ENCODE results near the gene TMEM117. TPM values are rescaled to one million over a fixed set of nuclear protein-coding genes. Genes with fewer than 3 reads are reported as not detected.

The TMEM117 gene
- total RNA-seq, 1 donor from 2014 or later = 35.3 TPM

GRCh38 chr12:43805149-43805859 is 30.6 kb upstream of the TMEM117 start:
- no peaks in the 10 kb centered on the region for H3K27me3 Mint-ChIP-seq (ENCODE audit: low read depth)
- TF ChIP-seq, protein P1, sequence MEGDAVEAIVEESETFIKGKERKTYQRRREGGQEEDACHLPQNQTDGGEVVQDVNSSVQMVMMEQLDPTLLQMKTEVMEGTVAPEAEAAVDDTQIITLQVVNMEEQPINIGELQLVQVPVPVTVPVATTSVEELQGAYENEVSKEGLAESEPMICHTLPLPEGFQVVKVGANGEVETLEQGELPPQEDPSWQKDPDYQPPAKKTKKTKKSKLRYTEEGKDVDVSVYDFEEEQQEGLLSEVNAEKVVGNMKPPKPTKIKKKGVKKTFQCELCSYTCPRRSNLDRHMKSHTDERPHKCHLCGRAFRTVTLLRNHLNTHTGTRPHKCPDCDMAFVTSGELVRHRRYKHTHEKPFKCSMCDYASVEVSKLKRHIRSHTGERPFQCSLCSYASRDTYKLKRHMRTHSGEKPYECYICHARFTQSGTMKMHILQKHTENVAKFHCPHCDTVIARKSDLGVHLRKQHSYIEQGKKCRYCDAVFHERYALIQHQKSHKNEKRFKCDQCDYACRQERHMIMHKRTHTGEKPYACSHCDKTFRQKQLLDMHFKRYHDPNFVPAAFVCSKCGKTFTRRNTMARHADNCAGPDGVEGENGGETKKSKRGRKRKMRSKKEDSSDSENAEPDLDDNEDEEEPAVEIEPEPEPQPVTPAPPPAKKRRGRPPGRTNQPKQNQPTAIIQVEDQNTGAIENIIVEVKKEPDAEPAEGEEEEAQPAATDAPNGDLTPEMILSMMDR (IDR thresholded peaks at IDR 0.05; ENCODE audit: unreplicated experiment) = no peak
- peaks cover 11% of the 10 kb centered on the region for H3K36me3 Mint-ChIP-seq
- peak overlapping the region; percentile 99 for H3K4me3 Mint-ChIP-seq
- H3K9me3 Mint-ChIP-seq = no peaks in the 10 kb centered on the region
- H3K4me1 Mint-ChIP-seq = peaks cover 26% of the 10 kb centered on the region
- no peak for DNase-seq (ENCODE audit: low spot score in 2 of 2, unreplicated experiment in 2 of 2)
- H3K27ac Mint-ChIP-seq = peak overlapping the region; percentile 95

DNA sequence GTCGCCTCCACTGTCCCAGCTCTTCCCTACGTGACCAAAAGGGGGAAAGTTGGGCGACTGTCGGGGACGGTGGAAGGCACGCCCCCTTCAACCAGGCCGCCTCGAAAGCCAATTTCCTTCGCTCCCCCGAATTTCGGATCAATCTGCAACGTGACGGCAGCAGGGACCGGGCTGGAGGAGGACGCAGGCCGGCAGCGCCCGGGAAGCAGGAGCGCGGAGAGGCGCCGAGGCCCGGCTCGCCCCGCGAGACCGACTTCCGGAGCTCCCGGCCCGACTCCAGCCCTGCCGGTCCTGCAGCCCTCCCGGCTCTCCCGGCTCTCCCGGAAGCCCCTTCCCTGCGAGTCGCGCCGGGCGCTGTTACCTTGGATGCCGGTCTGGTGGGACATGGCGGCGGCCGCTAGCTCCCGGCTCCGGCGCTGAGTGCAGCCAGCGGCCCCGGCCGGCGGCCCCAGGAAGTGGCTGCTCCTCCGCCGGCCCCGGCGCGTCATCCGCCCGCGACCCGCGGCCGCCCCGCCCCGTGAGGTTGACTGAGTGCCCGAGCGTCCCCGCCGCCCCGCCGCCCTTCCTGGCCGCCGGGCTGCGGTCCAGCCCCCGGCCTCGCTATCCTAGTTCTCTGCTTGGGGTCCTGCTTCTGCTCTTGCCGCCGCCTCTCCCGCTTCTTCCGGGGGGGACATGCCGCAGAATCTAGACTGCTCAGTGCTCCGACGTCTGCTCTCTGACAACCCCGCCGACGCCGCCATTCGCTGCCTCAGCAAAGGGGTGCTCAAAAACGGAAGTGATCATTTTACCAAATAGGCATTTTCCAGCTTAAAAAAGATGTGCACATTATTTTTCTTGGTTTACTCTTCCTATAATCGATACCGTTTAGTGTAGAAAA is 29.8 kb upstream of the TMEM117 start, which contains the start of gene TWF1:
Gene TWF1 (minus strand): TSS at position 458 of the 877 bp plus-strand sequence. CDS start 72 bp downstream, at position 386.
- H3K4me3 Mint-ChIP-seq = peak within 1 kb of the TSS; percentile 99

GRCh38 chr12:43806737-43807072 is 29.2 kb upstream of the TMEM117 start:
- H3K4me3 Mint-ChIP-seq = peak overlapping the region; percentile 99
- TF ChIP-seq, protein P1 (IDR thresholded peaks at IDR 0.05; ENCODE audit: unreplicated experiment) = no peak

More for the DNA sequence above, 29.8 kb upstream of the TMEM117 start, which contains the start of gene TWF1:
- Mint-ChIP-seq H3K27me3 (ENCODE audit: low read depth) (no peaks in the 10 kb centered on the region), H3K36me3 (peaks cover 9% of the 10 kb centered on the region), H3K27ac (peak within 1 kb of the TSS; percentile 100), H3K4me1 (peaks cover 26% of the 10 kb centered on the region), H3K9me3 (no peaks in the 10 kb centered on the region)
- peak; percentile 73 to 91 for DNase-seq (ENCODE audit: low spot score in 2 of 2, unreplicated experiment in 2 of 2)
- TF ChIP-seq, protein P1 (IDR thresholded peaks at IDR 0.05; ENCODE audit: unreplicated experiment) = no peak

GRCh38 chr12:43807386-43807785 is 28.5 kb upstream of the TMEM117 start:
- no peaks in the 10 kb centered on the region for H3K9me3 Mint-ChIP-seq
- no peaks in the 10 kb centered on the region for H3K27me3 Mint-ChIP-seq (ENCODE audit: low read depth)
- peaks cover 29% of the 10 kb centered on the region for H3K4me1 Mint-ChIP-seq
- H3K36me3 Mint-ChIP-seq = peaks cover 4% of the 10 kb centered on the region
- DNase-seq (ENCODE audit: low spot score in 2 of 2, unreplicated experiment in 2 of 2) = no peak
- TF ChIP-seq, protein P1 (IDR thresholded peaks at IDR 0.05; ENCODE audit: unreplicated experiment) = no peak
- peak overlapping the region; percentile 99 for H3K4me3 Mint-ChIP-seq
- H3K27ac Mint-ChIP-seq = peak overlapping the region; percentile 100

More at GRCh38 chr12:43806737-43807072, 29.2 kb upstream of the TMEM117 start:
- Mint-ChIP-seq H3K27me3 (ENCODE audit: low read depth) (no peaks in the 10 kb centered on the region), H3K4me1 (peaks cover 26% of the 10 kb centered on the region), H3K9me3 (no peaks in the 10 kb centered on the region), H3K36me3 (peaks cover 7% of the 10 kb centered on the region), H3K27ac (peak overlapping the region; percentile 100)
- DNase-seq (ENCODE audit: low spot score in 2 of 2, unreplicated experiment in 2 of 2) = no peak

- DNase-seq (ENCODE audit: low spot score in 2 of 2, unreplicated experiment in 2 of 2) = no peak
- H3K4me1 Mint-ChIP-seq = peaks cover 10% of the 10 kb centered on the region
- H3K9me3 Mint-ChIP-seq = no peaks in the 10 kb centered on the region
- H3K27ac Mint-ChIP-seq = peak overlapping the region; percentile 78
- no peaks in the 10 kb centered on the region for H3K27me3 Mint-ChIP-seq (ENCODE audit: low read depth)
- TF ChIP-seq, protein P1 (IDR thresholded peaks at IDR 0.05; ENCODE audit: unreplicated experiment) = no peak
- H3K36me3 Mint-ChIP-seq = no peaks in the 10 kb centered on the region
- no peak overlapping the region for H3K4me3 Mint-ChIP-seq
Observed at GRCh38 chr12:43812057-43812456, 23.8 kb upstream of the TMEM117 start.
